Stimulated activated naive CD4-positive, alpha-beta T cell (primary cell): ENCODE data around the gene BAG3.
A peak's percentile ranks its signal among the peaks of the same experiment; 100 is the strongest.
"Not testable (repeated sequence)": the region's sequence is repeated elsewhere in the genome, so short reads cannot be mapped to it uniquely, and the experiment has no call there.

Source experiments
- DNase-seq, 6 experiments: peaks; one replicate each; lab custom pipeline; 2025; lab: John Stamatoyannopoulos, UW

Gene BAG3

GRCh38 chr10:119693262-119693957 is 42.2 kb downstream of the BAG3 start:
- DNase-seq, result no peak

GRCh38 chr10:119694608-119695007 is 43.4 kb downstream of the BAG3 start:
- no peak for DNase-seq

DNA sequence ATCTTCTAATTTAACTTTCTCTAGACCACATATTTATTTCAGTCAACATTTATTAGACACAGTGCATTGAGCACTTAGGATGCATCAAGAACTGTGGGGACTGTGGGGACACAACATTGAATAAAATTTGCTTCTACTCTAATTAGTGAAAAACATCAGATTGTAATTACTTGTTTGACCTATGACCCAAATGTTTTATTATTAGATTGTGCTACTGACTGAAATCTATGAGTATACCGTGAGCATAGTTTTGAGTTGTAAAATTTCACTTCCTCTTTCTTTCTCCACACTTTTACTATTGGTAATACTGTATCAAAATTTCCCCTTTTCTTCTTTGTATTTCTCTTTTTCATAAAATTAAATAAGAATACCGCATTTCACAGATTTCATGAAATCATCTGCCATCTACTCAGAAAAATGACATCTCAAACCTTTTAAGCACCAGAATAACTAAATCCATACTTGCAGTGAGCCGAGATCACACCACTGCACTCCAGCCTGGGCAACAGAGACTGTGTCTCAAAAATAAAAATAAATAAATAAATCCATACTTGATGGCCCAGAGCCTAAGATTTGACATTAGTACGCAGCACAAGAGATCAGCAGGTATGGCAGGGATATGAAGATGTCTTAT is 49.3 kb downstream of the BAG3 start:
- DNase-seq, result no peak

DNA sequence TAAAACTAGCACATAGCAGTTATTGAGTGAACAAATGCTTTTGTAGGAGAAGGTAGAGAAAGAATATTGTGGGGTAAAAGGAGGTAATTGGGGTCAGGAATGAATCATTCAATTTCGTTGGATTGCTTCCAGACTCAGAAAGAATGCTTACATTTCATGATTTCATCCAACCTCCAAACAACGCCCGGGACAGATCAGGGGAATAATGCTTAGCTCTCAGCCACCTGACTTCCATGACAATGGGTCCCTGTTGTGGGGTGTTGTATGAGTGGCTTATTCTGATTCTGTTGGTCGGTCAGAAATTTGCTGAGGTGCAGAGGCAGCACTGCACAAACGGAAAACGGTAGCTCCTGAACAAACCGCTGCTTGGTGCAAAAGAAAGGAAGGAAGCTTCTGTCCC is 50.7 kb downstream of the BAG3 start:
- DNase-seq, result no peak

GRCh38 chr10:119702583-119702982 is 51.4 kb downstream of the BAG3 start:
- DNase-seq, result no peak

DNA sequence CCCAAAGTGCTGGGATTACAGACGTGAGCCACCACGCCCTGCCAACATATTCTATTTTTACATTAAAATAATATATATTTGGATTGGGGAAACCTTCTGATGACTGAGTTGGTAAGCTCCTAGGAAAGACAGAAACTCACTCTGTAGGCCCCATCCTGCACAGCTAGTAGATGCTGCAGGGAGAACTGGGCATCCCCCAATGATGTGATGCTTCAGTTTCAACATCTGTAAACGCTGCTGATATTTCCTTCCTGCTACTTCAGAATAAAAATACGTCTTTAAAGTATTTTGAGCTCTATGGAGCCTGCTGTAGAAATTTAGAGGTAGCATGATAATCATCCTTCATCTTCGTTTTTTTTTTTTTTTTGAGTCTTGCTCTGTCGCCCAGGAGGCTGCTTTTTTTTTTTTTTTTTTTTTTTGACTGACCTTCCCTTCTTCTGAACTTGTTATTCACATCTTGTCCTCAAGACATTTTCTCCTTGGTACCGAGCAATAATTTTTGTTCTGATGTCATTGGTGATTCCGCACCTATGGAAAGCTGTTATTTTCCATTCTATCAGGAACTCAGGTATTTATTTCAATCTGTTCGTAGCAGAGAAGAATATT is 52.8 kb downstream of the BAG3 start:
- no peak for DNase-seq

DNA sequence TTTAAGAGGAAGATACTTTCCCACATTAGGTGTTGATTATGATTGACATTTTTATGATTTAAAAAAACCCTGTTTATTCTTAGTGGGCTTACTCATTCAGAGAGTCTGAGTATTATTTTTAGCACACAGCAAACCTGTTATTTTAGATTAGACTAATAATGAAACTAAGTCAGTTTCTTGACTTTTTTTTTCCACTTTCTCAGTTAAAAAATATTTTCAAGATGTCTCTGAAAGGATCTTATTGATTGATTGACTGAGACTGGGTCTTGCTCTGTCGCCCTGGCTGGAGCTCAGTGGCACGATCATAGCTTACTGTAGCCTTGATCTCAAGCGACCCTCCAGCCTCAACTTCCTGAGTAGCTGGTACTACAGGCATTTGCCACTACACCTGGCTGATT is 54.3 kb downstream of the BAG3 start:
- DNase-seq, result no peak

DNA sequence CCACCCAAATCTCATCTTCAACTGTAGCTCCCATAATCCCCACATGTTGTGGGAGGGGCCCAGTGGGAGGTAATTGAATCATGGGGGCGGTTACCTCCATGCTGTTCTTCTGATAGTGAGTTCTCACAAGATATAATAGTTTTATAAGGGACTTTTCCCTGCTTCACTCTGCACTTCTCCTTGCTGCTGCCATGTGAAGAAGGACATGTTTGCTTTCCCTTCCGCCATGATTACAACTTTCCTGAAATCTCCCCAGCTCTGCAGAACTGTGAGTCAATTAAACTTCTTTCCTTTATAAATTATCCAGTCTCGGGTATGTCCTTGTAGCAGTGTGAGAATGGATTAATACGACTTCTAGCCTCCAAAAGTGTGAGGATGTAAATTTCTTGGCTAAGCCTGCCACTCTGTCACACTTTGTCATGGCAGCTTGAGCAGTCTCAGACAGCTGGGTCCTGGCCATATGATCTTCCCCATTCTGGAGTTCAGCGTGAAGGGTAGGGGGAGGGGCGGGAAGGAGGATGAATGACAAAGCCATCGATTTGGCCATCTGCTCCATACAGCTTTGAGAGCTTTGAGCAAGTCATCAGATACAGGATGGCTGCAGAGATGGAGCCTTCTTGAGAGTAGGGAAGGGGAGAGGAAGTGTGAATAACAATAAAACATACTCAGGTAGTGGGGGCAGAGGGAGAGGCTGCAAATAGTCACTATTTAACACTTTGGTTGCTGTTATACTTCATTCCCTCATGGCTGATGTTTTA is 55.5 kb downstream of the BAG3 start:
- DNase-seq, result no peak

- not testable (repeated sequence) for DNase-seq
These were observed 56.2 kb downstream of the BAG3 start for GRCh38 chr10:119707331-119707730.

DNA sequence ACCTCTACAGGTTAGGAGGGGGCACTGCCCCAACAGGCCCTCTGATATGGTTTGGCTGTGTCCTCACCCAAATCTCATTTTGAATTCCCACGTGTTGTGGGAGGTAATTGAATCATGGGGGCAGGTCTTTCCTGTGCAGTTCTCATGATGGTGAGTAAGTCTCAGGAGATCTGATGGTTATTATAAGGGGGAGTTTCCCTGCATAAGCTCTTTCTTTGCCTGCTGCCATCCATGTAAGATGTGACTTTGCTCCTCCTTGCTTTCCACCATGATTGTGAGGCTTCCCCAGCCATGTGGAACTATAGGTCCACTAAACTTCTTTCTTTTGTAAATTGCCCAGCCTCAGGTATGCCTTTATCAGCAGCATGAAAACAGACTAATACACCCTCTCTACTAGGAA is 59.8 kb downstream of the BAG3 start:
- DNase-seq, result not testable (repeated sequence)

- DNase-seq, result no peak
These were observed 62.7 kb downstream of the BAG3 start for GRCh38 chr10:119713744-119714483.

DNA sequence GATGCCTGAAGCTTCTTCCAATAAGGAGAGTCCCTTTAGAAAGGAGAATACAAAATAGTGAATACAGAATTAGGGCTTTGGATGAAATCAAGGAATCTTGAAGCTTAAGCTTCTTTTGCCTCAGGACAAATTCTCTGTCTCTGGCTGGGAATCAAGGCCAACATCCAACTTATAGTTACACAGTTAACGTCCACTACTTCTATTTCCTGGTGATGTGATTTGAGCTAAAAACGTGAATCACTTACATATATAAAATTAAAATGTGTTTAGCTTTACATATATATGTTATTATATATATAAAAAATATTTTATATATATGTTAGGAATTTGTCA is 63.3 kb downstream of the BAG3 start:
- DNase-seq, result no peak

- no peak for DNase-seq
These were observed 64.7 kb downstream of the BAG3 start for GRCh38 chr10:119715628-119716505.

DNA sequence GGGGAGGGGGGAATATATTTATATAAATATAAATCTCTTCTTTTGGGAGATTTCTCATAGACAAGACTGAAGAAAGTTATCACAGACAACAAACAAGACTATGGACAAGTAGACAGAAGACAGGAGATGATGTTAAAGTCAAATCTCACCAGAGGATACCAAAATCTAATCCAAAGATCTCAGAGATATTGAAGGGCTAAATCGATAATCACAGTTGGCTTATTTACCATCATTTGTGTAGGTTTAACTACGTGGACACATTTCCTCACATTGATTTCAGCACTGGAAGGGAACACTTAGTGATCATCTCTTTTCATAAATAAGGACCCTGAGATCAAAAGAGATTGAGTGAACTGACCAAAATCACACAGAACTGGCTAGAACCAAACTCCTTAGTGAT is 72.0 kb downstream of the BAG3 start:
- no peak for DNase-seq

GRCh38 chr10:119723624-119724023 is 72.4 kb downstream of the BAG3 start:
- DNase-seq, result no peak

- no peak for DNase-seq
These were observed 73.7 kb downstream of the BAG3 start for GRCh38 chr10:119724593-119725516.

DNA sequence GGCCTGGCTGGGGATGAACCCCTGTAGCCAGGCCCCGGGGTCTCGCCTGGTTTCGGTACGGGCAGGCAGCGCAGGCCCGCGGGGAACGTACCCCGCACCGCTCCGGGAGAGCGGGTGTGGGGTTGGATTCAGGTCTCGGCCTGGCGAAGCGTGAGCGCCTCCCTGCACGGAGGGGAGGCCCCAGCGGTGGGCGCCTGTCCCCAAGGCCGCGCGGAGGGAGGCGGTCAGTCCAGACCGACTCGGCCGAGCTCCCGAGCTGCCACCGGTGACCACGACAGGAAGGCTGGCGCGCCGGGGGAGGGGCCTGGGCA is 74.3 kb downstream of the BAG3 start:
- no peak for DNase-seq

DNA sequence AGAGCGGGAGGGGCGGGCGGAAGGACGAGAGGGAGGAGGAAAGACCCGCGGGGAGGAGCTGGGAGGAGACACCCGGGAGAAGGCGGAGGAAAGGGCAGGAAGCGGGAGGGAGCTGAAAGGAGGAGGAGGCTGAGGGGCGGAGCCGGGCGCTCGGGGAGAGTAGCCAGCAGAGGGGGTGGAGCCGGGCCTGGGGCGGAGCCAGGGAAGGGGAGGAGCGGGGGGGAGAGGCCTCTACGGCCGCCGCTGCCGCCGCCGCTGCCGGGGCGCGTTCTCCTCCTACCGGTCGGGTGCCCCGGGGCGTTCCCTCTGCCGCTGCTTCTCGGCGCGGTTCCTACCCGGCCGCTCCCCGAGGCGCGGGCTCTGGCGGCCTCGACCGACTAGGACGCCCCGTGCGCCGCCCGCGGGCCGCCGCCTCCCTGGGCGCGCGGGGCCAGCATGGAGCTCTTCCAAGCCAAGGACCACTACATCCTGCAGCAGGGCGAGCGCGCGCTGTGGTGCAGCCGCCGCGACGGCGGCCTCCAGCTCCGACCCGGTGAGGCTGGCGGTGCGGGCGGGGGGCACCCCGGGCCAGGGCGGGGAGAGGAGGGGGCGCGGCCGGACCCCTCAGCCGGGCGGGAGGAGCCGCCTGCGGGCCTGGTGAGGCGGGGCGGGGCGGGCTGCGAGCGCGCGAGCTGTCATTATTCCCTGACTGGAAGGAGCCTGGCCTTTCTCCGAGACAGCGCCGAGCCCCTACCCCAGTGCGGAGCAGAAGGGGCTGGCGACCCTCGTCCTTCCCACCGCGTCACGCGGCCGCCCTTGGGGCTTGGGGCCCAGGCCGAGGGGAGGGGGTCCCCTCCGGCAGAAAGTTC is 74.9 kb downstream of the BAG3 start, which contains the start of gene INPP5F:
INPP5F (plus strand) TSS at position 223 of the 848 bp plus-strand sequence; CDS start at position 436, 213 bp downstream.
- DNase-seq, result peak; percentile 93 to 98 (median 97)

DNA sequence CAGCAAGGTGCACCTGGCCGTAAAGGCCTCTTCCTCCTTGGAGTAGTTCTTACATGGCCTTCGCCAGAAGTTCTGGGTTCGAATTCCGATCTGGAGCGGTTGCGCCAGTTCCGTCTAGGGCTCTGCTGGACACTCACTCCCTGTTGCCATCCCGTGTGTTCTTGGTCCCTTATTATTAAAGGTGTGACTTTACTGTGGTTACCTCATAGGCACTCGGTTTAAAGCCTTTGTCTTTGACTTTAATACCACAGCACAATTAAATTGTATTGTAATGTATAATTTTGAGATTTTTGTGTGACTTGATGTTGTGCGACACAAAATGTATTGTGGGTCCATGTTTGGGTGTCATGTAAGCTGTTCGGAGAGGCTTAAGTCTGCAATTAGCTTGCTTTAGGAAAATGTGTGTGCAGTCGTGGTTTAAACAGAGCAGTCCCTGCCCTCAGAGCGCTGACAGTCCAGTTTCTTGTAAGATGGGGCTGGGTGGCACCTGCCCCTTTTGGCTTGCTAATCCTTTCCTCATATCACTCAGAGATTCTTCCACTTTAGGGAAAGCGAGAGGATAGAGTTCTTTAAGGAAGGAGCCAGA is 75.6 kb downstream of the BAG3 start:
- no peak for DNase-seq
